GM19238 (cell line): ENCODE results near the gene PRPS1.
"Not testable (repeated sequence)": the region's sequence is repeated elsewhere in the genome, so short reads cannot be mapped to it uniquely, and the experiment has no call there.

Source experiments
- DNase-seq: peaks from one replicate; pipeline ENCODE4 v3.0.0; 2011; ENCODE audit warnings: low spot score; ENCODE audit not compliant: insufficient read length

Gene PRPS1

GRCh38 chrX:107674480-107675364 lies 46.4 kb downstream of the PRPS1 start:
- no peak for DNase-seq

- DNase-seq, result no peak
Measured at GRCh38 chrX:107675365-107675654, 47.0 kb downstream of the PRPS1 start.

DNA sequence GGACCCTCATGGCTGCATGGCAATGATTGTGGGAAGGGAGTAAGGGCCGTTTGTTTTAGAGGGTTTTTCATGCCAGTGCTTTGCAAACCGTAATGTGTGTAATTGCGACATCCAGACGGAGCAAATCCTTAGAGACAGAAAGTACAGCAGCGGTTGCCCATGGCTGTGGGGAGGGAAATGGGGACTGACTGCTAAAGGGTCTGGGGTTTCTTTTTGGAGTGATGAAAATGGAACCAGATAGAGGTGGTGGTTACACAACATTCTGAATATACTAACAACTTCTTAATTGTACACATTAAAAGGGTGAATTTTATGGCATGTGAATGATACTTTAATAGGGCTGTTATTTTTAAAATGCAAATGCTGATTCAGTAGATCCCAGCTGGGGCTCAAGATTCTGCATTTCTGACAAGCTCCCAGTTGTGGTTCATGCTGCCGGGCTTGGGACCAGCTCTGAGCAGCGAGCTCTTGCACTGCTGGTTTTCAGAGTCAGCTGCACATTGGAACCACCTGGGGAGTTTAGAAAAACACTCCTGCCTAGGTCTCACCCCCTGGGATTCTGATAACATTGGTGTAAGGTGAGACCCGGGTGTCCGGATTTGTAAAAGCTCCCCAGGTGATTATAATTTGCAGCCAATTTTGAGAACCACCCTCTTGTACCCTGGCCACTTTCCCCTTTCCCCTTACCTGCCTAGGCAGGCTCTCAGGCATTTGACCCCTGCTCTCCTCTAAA lies 47.7 kb downstream of the PRPS1 start:
- DNase-seq, result no peak

DNA sequence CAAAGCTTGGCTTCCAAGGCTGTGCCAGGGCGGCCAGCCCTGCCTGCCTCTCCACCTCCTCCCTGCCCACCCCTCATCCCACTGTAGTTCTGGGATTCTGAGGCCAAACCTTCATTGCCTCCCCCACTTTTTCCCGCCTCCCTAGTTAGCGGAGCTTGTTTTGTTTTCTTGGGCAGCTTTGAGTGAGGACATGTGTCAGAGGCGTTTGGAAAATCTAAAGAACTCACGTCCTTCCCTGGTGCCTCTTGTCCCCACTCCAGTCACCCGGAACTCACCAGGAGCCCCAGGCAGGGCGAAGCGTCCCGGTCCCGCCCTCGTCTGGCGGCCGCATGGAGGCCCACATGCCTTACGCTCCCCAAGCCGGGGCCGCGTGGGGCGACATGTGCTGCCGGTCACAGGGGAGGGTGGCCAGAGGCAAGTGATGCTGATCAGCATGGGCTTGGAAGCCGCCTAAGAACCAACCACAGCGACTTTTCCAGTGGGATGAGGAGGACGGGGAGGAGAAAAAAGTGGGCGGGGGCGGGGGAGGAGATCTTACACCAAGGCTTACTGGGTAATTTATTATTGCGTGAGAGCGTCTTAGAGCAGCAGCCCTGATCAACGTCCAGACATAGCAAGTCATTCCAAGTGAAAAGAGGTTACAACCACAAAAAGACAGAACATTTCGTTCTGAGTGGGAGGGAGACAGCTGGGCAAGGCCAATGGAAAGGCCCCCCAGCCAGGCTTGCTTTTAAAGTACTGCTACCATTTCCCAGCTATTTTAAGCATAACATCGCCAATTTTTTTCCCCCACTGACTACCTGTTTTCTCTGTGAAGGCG lies 48.5 kb downstream of the PRPS1 start:
- no peak for DNase-seq

- no peak for DNase-seq
Measured at GRCh38 chrX:107677501-107677901, 49.2 kb downstream of the PRPS1 start.

DNA sequence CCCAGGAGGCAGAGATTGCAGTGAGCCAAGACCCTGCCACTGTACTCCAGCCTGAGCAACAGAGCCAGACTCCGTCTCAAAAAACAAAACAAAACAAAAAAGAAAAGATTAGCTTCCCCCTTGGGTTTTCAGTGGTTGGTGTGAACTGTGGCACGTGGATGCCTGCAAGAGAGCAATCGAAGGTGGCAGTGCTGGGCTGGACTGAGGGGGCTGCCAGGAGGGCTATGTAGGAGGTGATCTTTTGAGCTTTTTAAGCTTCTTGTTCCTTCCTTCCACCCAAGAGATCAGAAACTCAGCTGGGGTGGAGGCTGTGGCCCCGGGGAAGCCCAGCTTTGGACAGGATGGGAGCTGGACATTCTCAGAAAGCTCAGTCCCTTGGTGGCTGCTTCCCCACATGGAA lies 49.6 kb downstream of the PRPS1 start:
- no peak for DNase-seq

GRCh38 chrX:107678957-107679740 lies 50.8 kb downstream of the PRPS1 start:
- no peak for DNase-seq

- DNase-seq, result no peak
Measured at GRCh38 chrX:107682256-107682655, 53.9 kb downstream of the PRPS1 start.

DNA sequence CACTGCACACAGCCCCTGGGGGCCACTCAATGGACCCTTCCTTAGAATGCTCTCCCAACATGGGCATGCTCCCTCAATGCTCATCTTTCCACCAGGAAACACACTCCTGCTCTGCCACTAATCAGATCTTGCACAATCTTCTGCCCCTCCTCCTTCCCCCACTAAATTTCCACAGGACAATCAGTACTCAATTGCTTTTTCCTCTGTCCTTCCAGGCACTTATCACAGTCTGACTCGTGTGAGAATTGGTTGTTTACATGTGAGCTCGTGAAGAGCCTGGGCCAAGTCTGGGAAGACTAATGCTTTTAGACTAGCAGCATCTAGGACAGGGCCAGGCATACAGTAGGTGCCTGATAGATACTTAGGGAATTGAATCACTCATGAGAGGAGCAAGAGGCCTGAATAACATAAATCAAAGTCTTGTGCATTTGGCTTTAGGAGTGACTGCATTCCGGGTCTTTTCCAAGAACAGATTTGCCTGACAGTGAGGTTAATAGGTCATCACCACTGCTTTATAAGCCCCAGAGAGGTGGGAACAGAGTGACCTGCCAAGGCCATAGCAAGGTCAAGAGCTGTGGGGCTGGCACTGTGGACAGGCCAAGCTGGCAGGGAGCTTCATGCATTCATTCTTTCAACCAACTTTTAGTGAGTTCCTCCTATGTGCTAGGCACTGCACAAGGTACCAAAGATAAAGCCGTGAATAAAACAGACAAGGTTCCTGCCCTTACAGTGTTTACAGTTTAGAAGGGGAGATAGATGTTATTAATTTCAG lies 55.0 kb downstream of the PRPS1 start:
- DNase-seq, result no peak

DNA sequence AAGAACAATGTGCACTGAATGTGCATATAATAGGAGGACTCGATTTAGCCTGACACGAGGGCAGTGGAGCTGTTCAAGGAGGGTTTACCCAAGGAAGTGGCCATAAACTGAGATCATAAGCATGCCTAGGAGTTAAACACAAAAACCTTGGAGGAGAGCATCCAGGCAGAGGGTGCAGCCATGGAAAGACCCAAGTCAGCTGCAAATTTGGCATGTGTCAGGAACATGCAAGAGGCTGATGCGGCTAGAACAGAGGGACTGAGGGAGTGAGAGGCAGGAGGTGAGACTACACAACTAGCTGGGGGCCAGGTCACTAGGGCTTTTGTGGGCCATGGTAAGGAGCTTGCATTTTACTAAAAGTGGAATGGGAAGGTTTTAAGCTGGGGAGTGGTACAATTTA lies 55.6 kb downstream of the PRPS1 start:
- no peak for DNase-seq

- DNase-seq, result no peak
Measured at GRCh38 chrX:107684956-107685385, 56.7 kb downstream of the PRPS1 start.

DNA sequence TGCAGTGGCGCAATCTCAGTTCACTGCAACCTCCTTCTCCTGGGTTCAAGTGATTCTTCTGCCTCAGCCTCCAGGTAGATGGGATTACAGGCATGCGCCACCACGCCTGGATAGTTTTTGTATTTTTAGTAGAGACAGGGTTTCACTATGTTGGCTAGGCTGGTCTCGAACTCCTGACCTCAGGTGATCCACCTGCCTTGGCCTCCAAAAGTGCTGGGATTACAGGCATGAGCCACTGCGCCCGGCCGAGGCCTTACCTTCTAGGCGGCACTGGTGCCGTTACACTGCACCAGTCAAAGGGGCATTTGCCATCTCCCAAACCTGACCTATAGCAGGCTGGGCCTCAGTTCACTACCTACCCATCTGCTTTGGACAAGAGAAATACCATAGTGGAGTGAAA lies 57.3 kb downstream of the PRPS1 start:
- not testable (repeated sequence) for DNase-seq

- DNase-seq, result no peak
Measured at GRCh38 chrX:107686026-107686425, 57.7 kb downstream of the PRPS1 start.

GRCh38 chrX:107686792-107687191 lies 58.5 kb downstream of the PRPS1 start:
- DNase-seq, result no peak

DNA sequence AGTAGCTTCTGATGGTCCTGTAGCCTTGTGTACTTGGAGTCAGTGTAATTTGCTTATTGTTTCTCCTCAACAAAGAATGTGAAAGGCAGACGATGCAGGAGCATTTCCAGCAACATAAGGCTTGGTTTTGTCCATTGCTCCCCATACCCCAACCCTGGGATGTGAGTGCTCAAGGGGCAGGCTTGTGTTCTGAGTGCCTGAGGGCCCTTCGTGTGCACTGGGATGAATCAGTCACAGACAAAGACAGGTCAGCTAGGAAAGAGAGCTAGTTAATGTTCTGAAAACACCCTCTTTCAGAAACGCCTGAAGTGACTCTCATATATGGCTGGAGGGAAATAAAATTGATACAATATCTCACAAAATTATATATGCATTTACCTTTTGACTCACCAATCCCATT lies 59.1 kb downstream of the PRPS1 start:
- DNase-seq, result no peak

DNA sequence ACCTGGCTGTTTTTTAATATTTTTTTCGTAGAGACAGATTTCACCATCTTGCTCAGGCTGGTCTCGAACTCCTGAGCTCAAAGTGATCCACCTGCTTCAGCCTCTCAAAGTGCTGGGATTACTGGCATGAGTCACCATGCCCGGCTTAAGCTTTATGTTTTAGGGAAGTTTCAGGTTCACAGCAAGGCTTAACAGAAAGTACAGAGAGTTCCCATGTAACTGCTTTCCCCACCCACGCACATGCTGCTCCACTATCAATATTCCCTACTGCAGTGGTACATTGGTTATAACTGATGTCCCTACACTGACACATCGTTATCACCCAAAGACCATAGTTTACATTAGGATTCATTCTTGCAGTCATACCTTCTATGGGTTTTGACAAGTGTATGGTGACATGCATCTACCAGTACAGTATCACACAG lies 62.7 kb downstream of the PRPS1 start:
- DNase-seq, result no peak

GRCh38 chrX:107699616-107700015 lies 71.3 kb downstream of the PRPS1 start:
- no peak for DNase-seq

- DNase-seq, result no peak
Measured at GRCh38 chrX:107700317-107700774, 72.0 kb downstream of the PRPS1 start.
